Stimulated activated memory B cell treated with anti-CD40 and anti-IgM and Interleukin-4, amounts not matched to agents 10 μg/mL and 1 μg/mL and 100 μg/mL, for 72 hours (primary cell): Measurements from ENCODE around the gene RNF141.
A peak's percentile ranks its signal among the peaks of the same experiment; 100 is the strongest.

Experiments
- ATAC-seq: fragments of 150-1000 bp; cut with Tn5 transposase; 2 replicates; pipeline ENCODE4 v1.10.0; 2021
- H3K27ac Mint-ChIP-seq: one replicate; pipeline ENCODE4 v1.8.0; 2022; ENCODE audit warnings: mild to moderate bottlenecking, mixed read lengths
- H3K27me3 Mint-ChIP-seq: one replicate; pipeline ENCODE4 v1.8.0; 2022; ENCODE audit warnings: mixed read lengths
- H3K36me3 Mint-ChIP-seq: one replicate; pipeline ENCODE4 v1.8.0; 2022; ENCODE audit warnings: mixed read lengths
- H3K4me1 Mint-ChIP-seq: one replicate; pipeline ENCODE4 v1.8.0; 2022; ENCODE audit warnings: mixed read lengths
- H3K4me3 Mint-ChIP-seq: one replicate; pipeline ENCODE4 v1.8.0; 2022; ENCODE audit warnings: mild to moderate bottlenecking, moderate library complexity, mixed read lengths
- H3K9me3 Mint-ChIP-seq: one replicate; pipeline ENCODE4 v1.8.0; 2022; ENCODE audit warnings: mixed read lengths

Gene RNF141

GRCh38 chr11:10542776-10543175, 1.8 kb upstream of the RNF141 start:
- Mint-ChIP-seq H3K9me3 (no peaks in the 10 kb centered on the region), H3K4me3 (no peak overlapping the region), H3K4me1 (peaks cover 47% of the 10 kb centered on the region), H3K36me3 (peaks cover 8% of the 10 kb centered on the region), H3K27ac (peak overlapping the region; percentile 44), H3K27me3 (no peaks in the 10 kb centered on the region)
- no peak for ATAC-seq

GRCh38 chr11:10541561-10541930, 559 bp upstream of the RNF141 start:
- ATAC-seq: no peak

GRCh38 chr11:10540546-10540914, 457 bp downstream of the RNF141 start:
- no peaks in the 10 kb centered on the region for H3K27me3 Mint-ChIP-seq
- H3K4me1 Mint-ChIP-seq: peaks cover 62% of the 10 kb centered on the region
- H3K27ac Mint-ChIP-seq: peak overlapping the region; percentile 96
- H3K9me3 Mint-ChIP-seq: no peaks in the 10 kb centered on the region
- peak; percentile 21 for ATAC-seq
- H3K4me3 Mint-ChIP-seq: peak overlapping the region; percentile 92
- H3K36me3 Mint-ChIP-seq: peaks cover 8% of the 10 kb centered on the region

More at GRCh38 chr11:10541561-10541930, 559 bp upstream of the RNF141 start:
- H3K36me3 Mint-ChIP-seq: peaks cover 8% of the 10 kb centered on the region
- no peaks in the 10 kb centered on the region for H3K27me3 Mint-ChIP-seq
- H3K4me1 Mint-ChIP-seq: peaks cover 57% of the 10 kb centered on the region
- peak overlapping the region; percentile 96 for H3K27ac Mint-ChIP-seq
- H3K4me3 Mint-ChIP-seq: peak overlapping the region; percentile 92
- no peaks in the 10 kb centered on the region for H3K9me3 Mint-ChIP-seq

DNA sequence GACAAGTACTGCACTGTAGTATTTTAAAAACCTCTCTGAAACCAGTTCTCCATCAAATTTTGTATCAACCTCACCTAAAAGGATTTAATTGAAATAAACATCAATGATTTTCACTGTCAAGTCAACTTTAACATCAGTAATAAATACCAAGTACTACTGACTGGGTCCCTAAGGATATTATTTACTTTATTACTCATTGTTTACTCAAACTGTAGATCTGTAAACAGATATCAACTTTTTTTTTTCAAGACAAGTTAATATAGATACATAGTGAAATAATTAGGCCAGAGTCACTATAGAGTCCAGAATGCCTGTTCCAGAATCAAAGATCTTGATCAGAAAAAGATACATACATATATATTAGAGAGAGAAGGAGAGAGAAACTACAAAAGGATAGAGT, 1.6 kb downstream of the RNF141 start:
- H3K27me3 Mint-ChIP-seq: no peaks in the 10 kb centered on the region
- H3K27ac Mint-ChIP-seq: peak overlapping the region; percentile 96
- H3K9me3 Mint-ChIP-seq: no peaks in the 10 kb centered on the region
- H3K36me3 Mint-ChIP-seq: peaks cover 8% of the 10 kb centered on the region
- H3K4me1 Mint-ChIP-seq: peaks cover 56% of the 10 kb centered on the region
- peak overlapping the region; percentile 92 for H3K4me3 Mint-ChIP-seq
- no peak for ATAC-seq

GRCh38 chr11:10538924-10539323, 2.1 kb downstream of the RNF141 start:
- Mint-ChIP-seq H3K4me1 (peaks cover 57% of the 10 kb centered on the region), H3K27me3 (no peaks in the 10 kb centered on the region), H3K4me3 (no peak overlapping the region), H3K9me3 (no peaks in the 10 kb centered on the region), H3K36me3 (peaks cover 10% of the 10 kb centered on the region), H3K27ac (no peak overlapping the region)
- ATAC-seq: no peak

- H3K4me3 Mint-ChIP-seq: no peak overlapping the region
- peak overlapping the region; percentile 79 for H3K27ac Mint-ChIP-seq
- no peaks in the 10 kb centered on the region for H3K9me3 Mint-ChIP-seq
- no peaks in the 10 kb centered on the region for H3K27me3 Mint-ChIP-seq
- ATAC-seq: no peak
- peaks cover 62% of the 10 kb centered on the region for H3K4me1 Mint-ChIP-seq
- H3K36me3 Mint-ChIP-seq: peaks cover 12% of the 10 kb centered on the region
These were observed 3.4 kb downstream of the RNF141 start for GRCh38 chr11:10537600-10537999.

GRCh38 chr11:10534316-10534715, 6.7 kb downstream of the RNF141 start:
- no peak for ATAC-seq
- Mint-ChIP-seq H3K4me3 (no peak overlapping the region), H3K9me3 (no peaks in the 10 kb centered on the region), H3K27ac (no peak overlapping the region), H3K4me1 (peaks cover 44% of the 10 kb centered on the region), H3K36me3 (peaks cover 25% of the 10 kb centered on the region), H3K27me3 (no peaks in the 10 kb centered on the region)

- H3K27me3 Mint-ChIP-seq: no peaks in the 10 kb centered on the region
- peaks cover 36% of the 10 kb centered on the region for H3K4me1 Mint-ChIP-seq
- H3K27ac Mint-ChIP-seq: no peak overlapping the region
- H3K4me3 Mint-ChIP-seq: no peak overlapping the region
- peaks cover 32% of the 10 kb centered on the region for H3K36me3 Mint-ChIP-seq
- no peak for ATAC-seq
- no peaks in the 10 kb centered on the region for H3K9me3 Mint-ChIP-seq
These were observed 7.7 kb downstream of the RNF141 start for GRCh38 chr11:10533323-10533722.

GRCh38 chr11:10532526-10532925, 8.5 kb downstream of the RNF141 start:
- no peak for ATAC-seq
- Mint-ChIP-seq H3K4me1 (peaks cover 31% of the 10 kb centered on the region), H3K27me3 (no peaks in the 10 kb centered on the region), H3K27ac (no peak overlapping the region), H3K4me3 (no peak overlapping the region), H3K36me3 (peaks cover 32% of the 10 kb centered on the region), H3K9me3 (no peaks in the 10 kb centered on the region)

GRCh38 chr11:10529279-10529678, 11.7 kb downstream of the RNF141 start:
- no peak for ATAC-seq
- Mint-ChIP-seq H3K27ac (peak overlapping the region; percentile 26), H3K4me1 (peaks cover 28% of the 10 kb centered on the region), H3K9me3 (no peaks in the 10 kb centered on the region), H3K4me3 (no peak overlapping the region), H3K27me3 (no peaks in the 10 kb centered on the region), H3K36me3 (peaks cover 44% of the 10 kb centered on the region)

DNA sequence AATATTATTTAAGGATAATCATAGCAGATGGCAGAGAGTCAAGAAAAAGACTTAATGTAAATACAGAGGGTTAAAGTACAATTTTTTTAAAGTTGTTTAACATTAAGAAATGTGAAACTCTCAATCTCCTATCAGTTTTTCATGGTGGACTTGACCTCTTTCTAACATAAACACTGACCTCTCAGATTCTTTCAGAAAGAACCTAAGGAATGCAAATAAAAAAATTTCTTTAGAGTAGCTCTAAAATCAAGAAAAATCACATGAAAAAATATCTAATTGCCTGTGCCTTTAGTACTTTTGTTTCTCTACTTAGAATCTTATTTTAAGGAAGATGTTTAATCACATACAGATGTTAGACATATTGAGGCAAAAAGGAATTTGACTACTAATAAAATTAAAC, 12.9 kb downstream of the RNF141 start:
- H3K27me3 Mint-ChIP-seq: no peaks in the 10 kb centered on the region
- no peaks in the 10 kb centered on the region for H3K9me3 Mint-ChIP-seq
- H3K27ac Mint-ChIP-seq: no peak overlapping the region
- no peak for ATAC-seq
- H3K4me3 Mint-ChIP-seq: no peak overlapping the region
- H3K36me3 Mint-ChIP-seq: peaks cover 43% of the 10 kb centered on the region
- H3K4me1 Mint-ChIP-seq: peaks cover 22% of the 10 kb centered on the region

DNA sequence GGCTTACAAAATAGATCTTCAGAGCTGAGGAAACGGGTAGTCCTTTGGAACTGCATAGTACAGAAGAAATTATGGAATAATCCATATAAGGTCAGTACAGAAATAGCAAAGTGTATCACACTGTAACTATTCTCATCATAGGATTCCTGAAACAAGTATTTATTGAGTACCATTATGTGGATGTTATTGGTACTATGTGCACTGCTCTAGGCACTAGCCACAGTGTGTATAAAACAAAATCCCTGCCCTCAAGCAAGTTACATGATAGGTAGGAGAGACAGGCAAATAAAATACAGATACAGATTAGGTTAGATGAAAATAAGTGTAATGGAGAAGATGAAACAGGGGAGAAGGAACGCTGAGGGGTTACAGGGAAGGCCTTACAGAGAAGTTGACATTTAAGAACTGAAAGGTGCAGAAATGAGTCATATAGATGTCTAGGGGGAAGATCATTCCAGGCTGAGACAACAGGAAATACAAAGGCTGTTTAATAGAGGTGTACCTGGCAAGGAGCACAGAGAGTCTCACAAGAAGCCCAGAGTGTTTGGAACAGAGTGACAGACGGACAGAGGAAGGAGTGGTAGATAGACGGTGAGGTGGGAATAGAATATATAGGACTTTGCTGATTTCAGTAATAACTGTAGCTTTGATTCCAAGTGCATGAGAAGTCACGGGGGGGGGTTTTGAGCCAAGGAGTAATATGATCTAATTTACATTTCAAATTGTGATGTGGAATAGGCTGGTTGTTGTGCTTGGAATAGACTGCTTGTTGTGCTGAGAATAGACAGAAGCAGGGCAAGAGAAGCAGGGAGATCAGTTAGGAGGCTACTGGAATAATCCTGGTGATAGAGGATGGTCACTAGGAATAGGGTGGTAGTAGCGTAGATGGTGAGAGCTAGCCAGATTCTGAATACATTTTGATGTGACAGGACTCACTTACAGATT, 13.7 kb downstream of the RNF141 start:
- ATAC-seq: peak; percentile 90
- Mint-ChIP-seq H3K4me1 (peaks cover 23% of the 10 kb centered on the region), H3K36me3 (peaks cover 35% of the 10 kb centered on the region)

GRCh38 chr11:10524471-10524870, 16.5 kb downstream of the RNF141 start:
- no peaks in the 10 kb centered on the region for H3K9me3 Mint-ChIP-seq
- H3K36me3 Mint-ChIP-seq: peaks cover 40% of the 10 kb centered on the region
- no peak overlapping the region for H3K27ac Mint-ChIP-seq

More for the DNA sequence above, 13.7 kb downstream of the RNF141 start:
- Mint-ChIP-seq H3K9me3 (no peaks in the 10 kb centered on the region), H3K4me3 (peak overlapping the region; percentile 15), H3K27me3 (no peaks in the 10 kb centered on the region), H3K27ac (peak overlapping the region; percentile 67)

GRCh38 chr11:10522921-10523320, 18.1 kb downstream of the RNF141 start:
- ATAC-seq: no peak
- Mint-ChIP-seq H3K4me3 (no peak overlapping the region), H3K9me3 (no peaks in the 10 kb centered on the region), H3K27ac (no peak overlapping the region), H3K27me3 (no peaks in the 10 kb centered on the region), H3K36me3 (peaks cover 40% of the 10 kb centered on the region), H3K4me1 (peaks cover 31% of the 10 kb centered on the region)

More at GRCh38 chr11:10524471-10524870, 16.5 kb downstream of the RNF141 start:
- Mint-ChIP-seq H3K27me3 (no peaks in the 10 kb centered on the region), H3K4me3 (no peak overlapping the region), H3K4me1 (peaks cover 31% of the 10 kb centered on the region)
- no peak for ATAC-seq

GRCh38 chr11:10522276-10522675, 18.7 kb downstream of the RNF141 start:
- no peak overlapping the region for H3K4me3 Mint-ChIP-seq
- peaks cover 42% of the 10 kb centered on the region for H3K36me3 Mint-ChIP-seq
- no peak for ATAC-seq
- H3K9me3 Mint-ChIP-seq: no peaks in the 10 kb centered on the region
- peaks cover 25% of the 10 kb centered on the region for H3K4me1 Mint-ChIP-seq
- no peaks in the 10 kb centered on the region for H3K27me3 Mint-ChIP-seq
- peak overlapping the region; percentile 30 for H3K27ac Mint-ChIP-seq

GRCh38 chr11:10520562-10520961, 20.4 kb downstream of the RNF141 start:
- Mint-ChIP-seq H3K4me3 (no peak overlapping the region), H3K4me1 (peaks cover 9% of the 10 kb centered on the region), H3K27me3 (no peaks in the 10 kb centered on the region), H3K9me3 (no peaks in the 10 kb centered on the region), H3K27ac (no peak overlapping the region), H3K36me3 (peaks cover 37% of the 10 kb centered on the region)
- ATAC-seq: no peak
